NOMO-1 treated with dmso at 0.1 percent for 144 hours (cell line): ENCODE measurements around the gene FAM120B.
"Not testable (repeated sequence)": the region's sequence is repeated elsewhere in the genome, so short reads cannot be mapped to it uniquely, and the experiment has no call there.

ENCODE experiments used
- DNase-seq: peaks from one replicate; lab custom pipeline; 2025; ENCODE audit not compliant: unreplicated experiment; lab: John Stamatoyannopoulos, UW

Gene FAM120B

GRCh38 chr6:170297576-170298330, 8.8 kb upstream of the FAM120B start:
- DNase-seq = no peak

GRCh38 chr6:170298688-170299087, 7.9 kb upstream of the FAM120B start:
- DNase-seq = no peak

DNA sequence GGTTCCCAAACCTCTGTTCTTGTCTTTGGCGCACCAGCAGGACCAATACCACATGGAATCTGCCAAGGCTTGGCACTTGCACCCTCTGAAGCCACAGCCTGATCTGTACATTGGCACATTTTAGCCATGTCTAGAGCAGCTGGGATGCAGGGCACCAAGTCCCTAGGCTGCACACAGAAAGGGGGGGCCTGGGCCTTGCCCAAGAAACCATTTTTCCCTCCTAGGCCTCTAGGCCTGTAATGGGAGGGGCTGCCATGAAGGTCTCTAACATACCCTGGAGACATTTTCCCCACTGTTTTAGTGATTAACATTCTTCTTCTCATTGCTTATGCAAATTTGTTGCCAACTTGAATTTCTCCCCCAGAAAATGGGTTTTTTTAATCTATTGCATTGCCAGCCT, 5.4 kb upstream of the FAM120B start:
- DNase-seq = no peak

DNA sequence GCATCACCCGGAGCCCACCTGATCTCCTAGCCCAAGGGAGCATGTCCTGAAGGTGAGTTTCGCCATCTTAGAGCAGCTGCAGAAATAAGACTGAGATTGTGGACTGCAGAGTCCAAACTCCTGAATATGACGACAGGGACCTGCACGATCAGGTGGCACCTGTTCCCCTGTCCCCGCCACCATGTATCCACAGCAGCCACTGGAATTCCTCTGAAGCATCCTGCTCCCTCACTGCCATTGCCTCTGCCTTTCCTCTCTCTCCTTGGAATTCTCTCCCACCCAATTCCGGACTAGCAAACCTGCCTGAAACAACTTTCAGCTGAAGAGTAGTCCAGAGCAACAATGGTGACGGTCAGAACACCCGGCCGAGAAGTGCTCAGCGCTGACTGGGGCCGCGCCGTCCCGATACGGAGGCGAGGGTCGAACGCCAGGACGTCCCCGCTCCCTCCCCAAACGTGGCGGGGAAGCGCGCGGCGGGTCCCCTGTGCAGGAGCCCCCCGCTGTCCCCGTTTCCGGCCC, 694 bp upstream of the FAM120B start:
- no peak for DNase-seq

DNA sequence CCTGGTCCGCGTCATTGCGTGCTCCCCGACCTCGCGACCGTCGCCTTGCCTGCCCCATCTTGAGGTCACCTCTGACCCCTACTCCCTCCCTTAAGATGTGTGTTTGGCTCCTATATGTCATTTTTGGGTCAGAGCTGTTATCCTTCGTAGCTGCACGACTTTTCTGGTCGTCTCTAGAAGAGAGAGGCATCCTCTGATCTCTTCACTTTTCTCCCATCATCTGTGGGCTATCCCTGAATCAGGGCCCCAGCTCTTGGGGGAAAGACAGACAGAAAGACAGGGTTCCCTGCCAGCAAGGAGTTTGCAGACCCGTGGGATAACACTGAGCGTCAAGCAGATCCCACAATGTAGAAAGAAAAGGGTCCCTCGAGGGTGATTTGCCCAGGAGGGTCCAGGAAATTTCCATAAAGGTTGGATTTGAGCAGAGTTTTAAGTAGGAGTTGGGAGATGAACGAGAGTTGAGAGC, 555 bp downstream of the FAM120B start:
- no peak for DNase-seq

GRCh38 chr6:170308761-170309160, 2.2 kb downstream of the FAM120B start:
- DNase-seq = no peak

- no peak for DNase-seq
Observed at GRCh38 chr6:170311696-170312095, 5.1 kb downstream of the FAM120B start.

DNA sequence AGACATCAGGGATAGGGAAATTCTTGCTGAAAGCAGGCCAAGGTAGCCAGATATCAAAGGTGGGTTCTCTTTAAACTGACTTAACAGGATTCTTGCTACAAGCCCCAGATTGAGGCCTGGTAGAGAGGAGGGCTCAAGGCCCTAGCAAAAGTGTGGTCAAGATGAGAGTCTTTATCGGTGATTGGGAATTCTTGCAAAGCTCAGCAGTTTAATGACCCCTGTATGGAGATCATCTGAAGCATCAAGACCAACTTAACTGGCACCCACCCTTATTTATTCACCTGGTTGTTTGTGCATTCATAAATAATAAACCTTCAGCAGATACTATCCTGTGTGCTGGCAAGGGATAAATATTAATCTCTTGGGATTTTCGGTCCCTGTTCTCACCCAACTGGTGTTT, 6.3 kb downstream of the FAM120B start:
- no peak for DNase-seq

- no peak for DNase-seq
Observed at GRCh38 chr6:170313716-170314295, 7.2 kb downstream of the FAM120B start.

DNA sequence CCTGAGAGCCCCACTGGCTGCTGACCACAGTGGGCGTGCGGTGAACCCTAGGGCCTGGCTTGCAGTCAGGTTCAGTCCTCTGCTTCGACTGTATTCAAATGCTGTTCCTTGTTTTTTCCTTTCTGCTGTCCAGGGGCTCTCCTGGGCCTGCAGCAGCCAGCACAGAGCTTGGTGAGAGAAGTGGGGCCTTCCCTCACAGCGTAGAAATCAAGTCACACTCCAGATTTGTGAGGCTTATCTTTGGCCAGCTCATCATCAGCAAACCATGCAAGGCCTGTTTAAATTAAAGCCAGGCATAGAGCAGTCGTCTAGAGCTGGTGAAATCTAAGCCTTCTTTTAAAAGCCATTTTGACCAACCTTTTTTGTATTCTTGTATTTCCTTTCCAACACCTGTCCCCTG, 8.4 kb downstream of the FAM120B start:
- no peak for DNase-seq

DNA sequence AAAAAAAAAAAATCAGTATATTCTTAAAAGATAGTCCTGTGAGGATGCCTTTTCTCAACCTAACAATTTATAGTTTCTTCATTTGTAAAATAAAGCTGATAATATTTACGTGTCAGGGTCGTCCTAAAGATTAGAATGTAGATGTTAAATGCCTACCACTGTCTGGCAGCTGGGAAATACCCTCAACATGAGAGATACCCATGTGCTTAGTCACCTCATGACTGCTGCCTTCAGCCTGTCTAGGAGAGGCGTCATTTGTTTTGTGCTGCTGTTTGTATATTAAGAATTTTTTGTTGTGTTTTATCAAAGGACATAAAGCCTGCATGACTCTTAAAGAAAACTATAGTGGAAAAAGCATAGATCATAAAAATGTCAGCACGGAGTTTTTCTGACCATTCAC, 9.5 kb downstream of the FAM120B start:
- DNase-seq = no peak

GRCh38 chr6:170317076-170317475, 10.5 kb downstream of the FAM120B start:
- no peak for DNase-seq

DNA sequence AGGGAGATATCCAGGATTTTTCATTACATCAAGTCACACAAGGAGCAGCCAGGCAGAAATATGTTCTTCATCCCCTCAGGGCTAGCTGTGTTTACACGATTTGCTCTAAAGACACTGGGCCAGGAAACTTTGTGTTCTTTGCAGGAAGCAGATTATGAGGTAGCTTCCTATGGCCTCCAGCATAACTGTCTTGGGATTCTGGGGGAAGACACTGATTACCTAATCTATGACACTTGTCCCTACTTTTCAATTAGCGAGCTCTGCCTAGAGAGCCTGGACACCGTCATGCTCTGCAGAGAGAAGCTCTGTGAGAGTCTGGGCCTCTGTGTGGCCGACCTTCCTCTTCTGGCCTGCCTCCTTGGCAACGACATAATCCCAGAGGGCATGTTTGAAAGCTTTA, 11.2 kb downstream of the FAM120B start:
- no peak for DNase-seq

GRCh38 chr6:170329321-170329720, 22.8 kb downstream of the FAM120B start:
- no peak for DNase-seq

GRCh38 chr6:170335199-170335598, 28.6 kb downstream of the FAM120B start:
- DNase-seq = not testable (repeated sequence)

DNA sequence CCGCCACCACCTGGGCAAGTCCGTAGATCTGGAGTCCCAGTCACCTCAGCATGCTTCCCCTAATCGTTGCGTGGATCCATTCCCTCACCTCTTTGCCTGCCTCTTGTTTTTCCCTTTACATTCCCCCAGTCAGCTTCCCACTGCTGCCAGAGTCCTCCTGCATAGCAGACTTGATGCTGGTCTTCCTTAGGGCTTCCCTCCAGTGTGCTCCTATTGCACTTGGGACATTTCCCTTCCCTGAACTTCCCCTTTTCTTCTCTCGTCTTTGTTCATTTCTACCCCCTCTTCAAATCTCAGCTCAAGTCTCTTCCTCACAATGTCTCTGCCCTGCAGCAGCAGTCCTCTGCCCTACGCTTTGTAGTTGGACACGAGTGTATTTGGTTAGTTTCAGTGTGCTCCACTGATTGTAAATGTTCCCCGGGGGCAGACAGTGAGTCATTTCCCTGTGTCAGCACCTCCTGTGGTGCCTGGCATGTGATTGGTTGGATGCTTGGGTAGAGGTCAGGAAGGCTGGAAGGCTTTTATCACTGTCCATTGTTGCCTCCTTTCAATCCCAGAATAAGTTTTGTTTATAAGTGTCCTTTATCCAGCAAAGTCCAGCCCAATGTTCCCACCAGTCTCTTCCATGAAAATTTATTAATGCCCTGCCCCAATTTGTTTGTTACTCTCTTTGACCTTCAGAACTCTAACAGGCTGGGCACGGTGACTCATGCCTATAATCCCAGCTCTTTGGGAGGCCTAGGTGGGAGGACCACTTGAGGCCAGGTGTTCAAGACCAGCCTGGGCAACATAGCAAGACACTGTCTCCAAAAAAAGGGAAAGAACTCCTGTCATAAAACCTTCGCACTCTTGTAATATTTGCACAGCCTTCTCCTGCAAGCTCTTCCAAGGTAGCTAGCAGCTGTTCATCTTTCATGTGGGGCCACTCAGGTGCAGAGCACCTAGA, 38.3 kb downstream of the FAM120B start:
- DNase-seq = no peak

- DNase-seq = no peak
Observed at GRCh38 chr6:170345662-170346061, 39.1 kb downstream of the FAM120B start.

DNA sequence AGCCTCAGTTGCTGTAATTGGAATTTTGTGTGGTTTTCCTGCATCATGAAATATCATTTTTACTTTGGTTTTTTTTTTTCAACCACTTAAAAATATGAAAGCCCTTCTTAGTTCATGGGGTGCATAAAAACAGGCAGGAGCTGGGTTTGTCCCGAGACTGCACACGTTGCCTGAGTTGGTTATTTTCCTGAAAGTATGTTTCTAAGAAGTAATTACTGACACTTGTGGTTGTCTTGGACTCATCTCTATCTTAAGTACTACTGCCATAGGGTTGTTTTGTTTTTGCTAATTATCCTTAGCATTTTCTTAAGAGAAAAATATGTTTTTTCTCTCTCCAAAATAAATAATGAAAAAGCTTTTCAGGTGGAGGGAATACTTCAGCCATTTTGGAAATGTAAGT, 40.1 kb downstream of the FAM120B start:
- no peak for DNase-seq

DNA sequence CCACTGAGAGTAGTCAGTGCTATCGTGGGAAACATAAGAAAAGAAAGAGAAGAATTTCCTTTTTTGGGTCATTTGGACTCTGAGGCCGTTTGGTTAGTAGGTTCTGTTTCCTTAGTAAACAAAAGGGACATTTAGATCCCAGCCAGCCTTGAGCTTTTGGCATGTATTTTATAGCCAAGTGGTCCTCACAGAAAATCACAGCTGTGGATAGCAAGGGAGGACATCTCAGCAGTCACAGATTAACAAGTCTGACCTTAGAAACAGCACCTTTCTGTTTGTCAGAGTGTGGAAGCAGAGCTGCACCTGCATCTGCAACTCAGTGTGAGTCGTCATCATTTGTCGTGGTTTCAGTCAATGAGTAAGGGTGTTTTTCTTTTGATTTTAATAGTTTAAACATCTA, 40.5 kb downstream of the FAM120B start:
- no peak for DNase-seq

GRCh38 chr6:170347975-170348374, 41.4 kb downstream of the FAM120B start:
- no peak for DNase-seq

GRCh38 chr6:170351456-170351855, 44.9 kb downstream of the FAM120B start:
- not testable (repeated sequence) for DNase-seq
